NCI-H2227 treated with DMSO at 0.1 percent for 48 hours (cell line): ENCODE data around the gene HSD11B1.

Experiments
- DNase-seq: peaks from one replicate; lab custom pipeline; 2025; lab: John Stamatoyannopoulos, UW

The HSD11B1 gene

GRCh38 chr1:209755926-209756614 lies 51.4 kb downstream of the HSD11B1 start, which contains the start of gene TRAF3IP3:
TRAF3IP3 (plus strand) TSS chr1:209756053; CDS start chr1:209760040, 3,987 bp downstream.
- no peak for DNase-seq

GRCh38 chr1:209756615-209757445 lies 52.2 kb downstream of the HSD11B1 start:
- no peak for DNase-seq

DNA sequence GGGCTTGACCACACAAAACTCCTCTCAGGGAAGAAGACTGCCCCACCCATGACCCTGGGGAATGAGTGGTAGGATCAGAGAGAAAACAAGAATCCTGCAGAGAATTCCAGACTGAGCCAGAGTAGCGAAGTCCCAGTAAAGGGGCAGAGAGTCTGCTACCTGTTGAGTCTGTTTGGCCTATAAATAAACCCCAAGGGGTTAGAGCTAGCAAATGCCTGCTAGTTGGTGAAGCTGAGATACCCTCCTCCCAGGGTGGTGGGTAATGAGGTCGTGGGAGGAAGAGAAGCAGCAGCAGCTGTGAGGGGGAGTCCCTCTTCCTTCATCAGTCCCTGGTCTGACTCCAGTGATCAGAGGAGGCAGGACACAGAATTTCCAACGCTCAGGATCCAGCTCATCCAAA lies 53.8 kb downstream of the HSD11B1 start:
- DNase-seq = no peak

- DNase-seq = no peak
Observed at GRCh38 chr1:209759829-209760359, 55.2 kb downstream of the HSD11B1 start.

GRCh38 chr1:209761011-209761635 lies 56.5 kb downstream of the HSD11B1 start:
- DNase-seq = no peak

- no peak for DNase-seq
Observed at GRCh38 chr1:209766051-209766450, 61.4 kb downstream of the HSD11B1 start.

DNA sequence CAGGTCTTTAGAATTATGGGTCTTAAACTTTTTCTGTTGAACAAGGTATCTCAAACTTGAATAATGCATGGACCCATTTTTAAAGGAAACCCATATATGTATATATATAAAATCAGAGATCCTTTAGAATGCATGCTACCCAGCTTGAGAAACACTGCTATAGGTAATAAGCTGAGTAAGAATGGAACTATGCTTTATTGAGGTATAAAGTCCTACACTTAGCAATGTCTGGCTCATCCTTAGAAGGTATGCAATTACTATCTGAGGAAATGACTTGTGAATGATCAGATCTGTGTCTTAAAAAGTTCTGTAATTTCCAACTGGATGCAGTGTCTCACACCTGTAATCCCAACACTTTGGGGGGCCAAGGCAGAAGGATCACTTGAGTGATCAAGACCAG lies 62.5 kb downstream of the HSD11B1 start:
- no peak for DNase-seq

- DNase-seq = no peak
Observed at GRCh38 chr1:209767706-209768105, 63.1 kb downstream of the HSD11B1 start.

GRCh38 chr1:209768354-209768774 lies 63.7 kb downstream of the HSD11B1 start:
- DNase-seq = no peak

DNA sequence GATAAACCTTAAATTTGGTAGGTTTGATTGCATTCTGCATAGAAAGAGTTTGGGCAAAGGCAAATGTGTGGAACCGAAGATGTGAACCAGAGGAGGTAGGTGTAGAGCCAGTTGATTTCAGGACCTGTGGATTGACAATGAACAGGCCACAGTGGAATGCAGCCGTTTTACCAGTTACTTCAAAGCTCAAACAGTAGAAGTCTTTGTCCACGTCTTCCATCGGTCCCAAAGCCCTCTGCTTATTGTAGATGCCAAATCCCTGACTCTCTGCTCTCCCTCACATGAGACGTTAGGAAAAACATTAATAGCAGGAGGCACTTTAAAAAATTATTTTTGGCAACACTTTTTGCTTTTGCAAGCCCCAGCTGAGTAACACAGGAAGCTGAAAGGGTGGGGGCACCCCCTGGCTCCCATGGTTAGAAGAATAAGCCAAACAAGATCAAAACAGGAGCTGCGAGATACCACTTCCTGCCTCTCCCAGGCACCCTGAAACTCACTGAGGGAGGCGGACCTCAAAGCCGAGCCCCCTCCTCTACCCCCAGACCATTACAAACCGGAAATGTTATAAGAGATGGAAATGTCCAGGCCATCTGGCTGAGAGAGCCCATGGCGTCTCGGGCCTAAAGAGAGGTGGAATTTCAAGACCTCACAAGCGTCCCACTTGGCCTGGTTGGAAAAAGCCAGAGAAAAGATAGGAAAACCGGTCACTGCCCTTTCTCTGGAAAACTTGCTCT lies 64.7 kb downstream of the HSD11B1 start:
- no peak for DNase-seq

DNA sequence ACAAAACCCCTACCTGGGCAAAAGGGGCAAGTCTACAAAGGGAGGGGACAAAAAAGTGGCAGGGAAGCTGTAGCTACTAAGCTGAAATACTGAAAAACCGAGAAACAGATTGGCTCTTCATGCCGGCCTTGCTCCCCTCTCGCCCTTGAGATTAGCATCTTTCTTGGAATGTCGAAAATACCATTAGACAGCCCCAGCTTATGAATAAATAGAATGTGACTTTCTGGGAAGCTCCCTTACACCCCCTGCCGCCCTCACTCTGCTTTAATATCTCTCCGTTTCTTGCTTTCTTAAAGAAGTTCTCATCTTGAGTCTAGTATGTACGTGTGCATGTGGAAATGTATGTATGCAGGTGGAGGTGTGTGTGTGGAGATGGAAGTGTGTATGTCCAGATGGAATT lies 65.3 kb downstream of the HSD11B1 start:
- no peak for DNase-seq

- DNase-seq = no peak
Observed at GRCh38 chr1:209770636-209771415, 66.2 kb downstream of the HSD11B1 start.

- DNase-seq = no peak
Observed at GRCh38 chr1:209772126-209772525, 67.5 kb downstream of the HSD11B1 start.

GRCh38 chr1:209774592-209774991 lies 69.9 kb downstream of the HSD11B1 start:
- no peak for DNase-seq

GRCh38 chr1:209775678-209776077 lies 71.0 kb downstream of the HSD11B1 start:
- no peak for DNase-seq

GRCh38 chr1:209777587-209777986 lies 72.9 kb downstream of the HSD11B1 start:
- DNase-seq = no peak

- no peak for DNase-seq
Observed at GRCh38 chr1:209778102-209778501, 73.5 kb downstream of the HSD11B1 start.

GRCh38 chr1:209780268-209780667 lies 75.6 kb downstream of the HSD11B1 start:
- DNase-seq = no peak

GRCh38 chr1:209783386-209783785 lies 78.7 kb downstream of the HSD11B1 start:
- DNase-seq = no peak
